ENCODE data around the gene SFXN1. TPM values are rescaled to one million over a fixed set of nuclear protein-coding genes. Genes with fewer than 3 reads are reported as not detected.

SFXN1 gene
- total and polyA plus RNA-seq, 2 donors (not counting 3 experiments of a cell fraction or from before 2014, with no cell fraction given), result 61.7 to 69.3 TPM

GRCh38 chr5:175542232-175542965 is 64.0 kb downstream of the SFXN1 start:
- Histone ChIP-seq H3K36me3 (ENCODE audit: control insufficient read depth in 2 of 2, extremely low read depth in 1 of 2, insufficient read depth in 2 of 2, low read length in 2 of 2) (no peaks in the 10 kb centered on the region), H3K27ac (ENCODE audit: insufficient read depth, low read depth, low read length) (no peak overlapping the region), H2AFZ (ENCODE audit: low read depth, low read length) (no peak overlapping the region), H3K9me1 (replicated peaks; ENCODE audit: control insufficient read depth, extremely low read depth, insufficient read depth, low read length) (no peaks in the 10 kb centered on the region), H3K4me1 (ENCODE audit: control insufficient read depth, extremely low read depth, insufficient read depth, low read length) (no peaks in the 10 kb centered on the region), H3K9ac (replicated peaks; ENCODE audit: extremely low read depth, insufficient read depth, low read length) (no peak overlapping the region), H3K27me3 (ENCODE audit: control insufficient read depth in 2 of 2, insufficient read depth in 2 of 2, low read length in 2 of 2) (no peaks in the 10 kb centered on the region), H3K9me3 (replicated peaks; ENCODE audit: control insufficient read depth, insufficient read depth, low read length) (no peaks in the 10 kb centered on the region), H3K79me2 (ENCODE audit: control insufficient read depth, insufficient read depth, low read length) (no peaks in the 10 kb centered on the region), H4K20me1 (replicated peaks; ENCODE audit: control insufficient read depth, extremely low read depth, insufficient read depth, low read length) (no peaks in the 10 kb centered on the region), H3K4me3 (replicated peaks in 1 of 3; ENCODE audit: insufficient read depth in 1 of 3, low read depth in 1 of 3, low read length in 3 of 3) (no peak overlapping the region), H3K4me2 (ENCODE audit: insufficient read depth, low read length) (no peak overlapping the region)
- dilution Hi-C loops (cut with MboI; ENCODE audit: extremely low pct_ligation_motif_present, low sequenced_read_pairs) (no loop called here), intact Hi-C loops (cut with micrococcal nuclease) (no loop called here)
- CTCF ChIA-PET, result interaction anchor here (0.8 to 1.1 kb wide), 2 partner anchors 8 to 392 kb away, joined by 3 read pairs; no protein-coding TSS in a partner anchor
- no peak for TF ChIP-seq MAX (IDR thresholded peaks at IDR 0.05; ENCODE audit: insufficient read depth, insufficient read length)
- no peak for TF ChIP-seq MYC (IDR thresholded peaks at IDR 0.05; ENCODE audit: low read depth, low read length)
- no peak for TF ChIP-seq JUN (IDR thresholded peaks at IDR 0.05; ENCODE audit: borderline replicate concordance, insufficient read depth, insufficient read length, low read depth)
- TF ChIP-seq GATA2 (IDR thresholded peaks at IDR 0.05; ENCODE audit: insufficient read depth, insufficient read length, low read depth, low read length), result no peak
- no peak for TF ChIP-seq EZH2 (IDR thresholded peaks at IDR 0.05; ENCODE audit: borderline replicate concordance, low read depth, low read length, severe bottlenecking)
- no peak for TF ChIP-seq FOS (IDR thresholded peaks at IDR 0.05; ENCODE audit: borderline replicate concordance, insufficient read depth, low read length)
- no peak for TF ChIP-seq POLR2AphosphoS5 (IDR thresholded peaks at IDR 0.05; ENCODE audit: insufficient read depth, low read depth, low read length)
- no peak for TF ChIP-seq CTCF (IDR thresholded peaks at IDR 0.05; ENCODE audit: extremely low read depth in 1 of 2, insufficient read depth in 1 of 2, low read depth in 1 of 2, low read length in 2 of 2)
- TF ChIP-seq POLR2A (IDR thresholded peaks at IDR 0.05; ENCODE audit: low read depth, low read length), result no peak
- FAIRE-seq, result no peak
- DNase-seq (ENCODE audit: low read depth, low spot score), result no peak
- BruUV-seq (replicated peaks), result no TSS peak
- POLR2A ChIA-PET, result no interaction called here
